ENCODE measurements around the gene CTBP1.
"Not testable (repeated sequence)": the region's sequence is repeated elsewhere in the genome, so short reads cannot be mapped to it uniquely, and the experiment has no call there.

Gene CTBP1

GRCh38 chr4:1239141-1239949 lies 9.6 kb downstream of the CTBP1 start:
- H3K27ac ChIP-seq = no peak overlapping the region
- TF ChIP-seq ZFX (IDR thresholded peaks at IDR 0.05) = no peak
- TF ChIP-seq, protein P1, sequence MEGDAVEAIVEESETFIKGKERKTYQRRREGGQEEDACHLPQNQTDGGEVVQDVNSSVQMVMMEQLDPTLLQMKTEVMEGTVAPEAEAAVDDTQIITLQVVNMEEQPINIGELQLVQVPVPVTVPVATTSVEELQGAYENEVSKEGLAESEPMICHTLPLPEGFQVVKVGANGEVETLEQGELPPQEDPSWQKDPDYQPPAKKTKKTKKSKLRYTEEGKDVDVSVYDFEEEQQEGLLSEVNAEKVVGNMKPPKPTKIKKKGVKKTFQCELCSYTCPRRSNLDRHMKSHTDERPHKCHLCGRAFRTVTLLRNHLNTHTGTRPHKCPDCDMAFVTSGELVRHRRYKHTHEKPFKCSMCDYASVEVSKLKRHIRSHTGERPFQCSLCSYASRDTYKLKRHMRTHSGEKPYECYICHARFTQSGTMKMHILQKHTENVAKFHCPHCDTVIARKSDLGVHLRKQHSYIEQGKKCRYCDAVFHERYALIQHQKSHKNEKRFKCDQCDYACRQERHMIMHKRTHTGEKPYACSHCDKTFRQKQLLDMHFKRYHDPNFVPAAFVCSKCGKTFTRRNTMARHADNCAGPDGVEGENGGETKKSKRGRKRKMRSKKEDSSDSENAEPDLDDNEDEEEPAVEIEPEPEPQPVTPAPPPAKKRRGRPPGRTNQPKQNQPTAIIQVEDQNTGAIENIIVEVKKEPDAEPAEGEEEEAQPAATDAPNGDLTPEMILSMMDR (conservative IDR thresholded peaks at IDR 0.05) = no peak

- TF ChIP-seq, protein P1 (conservative IDR thresholded peaks at IDR 0.05) = no peak
- no peak for TF ChIP-seq ZFX (IDR thresholded peaks at IDR 0.05)
- no peak overlapping the region for H3K27ac ChIP-seq
These were observed 10.3 kb downstream of the CTBP1 start for GRCh38 chr4:1238676-1239000.

DNA sequence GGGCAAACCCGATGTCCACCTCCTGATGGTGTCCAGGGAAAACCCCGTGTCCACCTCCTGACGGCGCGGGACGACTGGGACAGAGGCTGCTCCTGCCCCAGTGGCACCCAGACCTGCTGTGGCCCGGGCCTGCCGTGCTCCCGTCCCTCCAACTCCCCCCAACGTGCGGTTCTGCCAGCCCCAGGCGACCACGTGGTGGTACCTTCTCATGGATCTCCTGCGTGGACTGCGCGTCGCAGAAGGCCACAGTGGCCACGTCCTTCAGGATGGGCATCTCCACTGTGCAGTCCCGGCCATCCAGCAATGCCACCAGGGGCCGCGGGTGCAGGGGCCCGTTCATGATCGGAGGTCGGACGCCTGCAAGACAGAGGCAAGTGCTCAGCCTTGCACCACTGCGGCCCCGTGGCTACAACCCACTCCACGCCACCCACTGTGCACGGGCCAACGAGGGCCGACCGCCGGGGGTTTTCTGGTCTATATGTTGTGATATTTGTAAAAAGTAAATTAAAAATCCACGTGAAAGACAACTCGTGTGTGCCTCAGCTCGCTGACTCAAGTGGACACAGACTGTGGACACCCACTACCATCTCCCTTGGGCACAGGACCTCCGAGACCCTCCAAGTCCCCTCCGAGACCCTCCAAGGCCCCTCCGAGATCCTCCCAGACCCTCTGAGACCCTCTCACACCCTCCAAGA lies 10.8 kb downstream of the CTBP1 start:
- H3K27ac ChIP-seq = no peak overlapping the region
- TF ChIP-seq, protein P1 (conservative IDR thresholded peaks at IDR 0.05) = no peak
- no peak for TF ChIP-seq ZFX (IDR thresholded peaks at IDR 0.05)

DNA sequence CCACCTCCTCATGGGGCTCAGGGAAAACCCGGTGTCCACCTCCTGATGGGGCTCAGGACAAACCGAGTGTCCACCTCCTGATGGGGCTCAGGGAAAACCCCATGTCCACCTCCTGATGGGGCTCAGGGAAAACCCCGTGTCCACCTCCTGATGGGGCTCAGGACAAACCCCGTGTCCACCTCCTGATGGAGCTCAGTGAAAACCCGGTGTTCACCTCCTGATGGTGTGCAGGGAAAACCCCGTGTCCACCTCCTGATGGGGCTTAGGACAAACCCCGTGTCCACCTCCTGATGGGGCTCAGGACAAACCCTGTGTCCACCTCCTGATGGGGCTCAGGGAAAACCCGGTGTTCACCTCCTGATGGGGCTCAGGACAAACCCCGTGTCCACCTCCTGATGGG lies 11.7 kb downstream of the CTBP1 start:
- not testable (repeated sequence) for H3K27ac ChIP-seq

DNA sequence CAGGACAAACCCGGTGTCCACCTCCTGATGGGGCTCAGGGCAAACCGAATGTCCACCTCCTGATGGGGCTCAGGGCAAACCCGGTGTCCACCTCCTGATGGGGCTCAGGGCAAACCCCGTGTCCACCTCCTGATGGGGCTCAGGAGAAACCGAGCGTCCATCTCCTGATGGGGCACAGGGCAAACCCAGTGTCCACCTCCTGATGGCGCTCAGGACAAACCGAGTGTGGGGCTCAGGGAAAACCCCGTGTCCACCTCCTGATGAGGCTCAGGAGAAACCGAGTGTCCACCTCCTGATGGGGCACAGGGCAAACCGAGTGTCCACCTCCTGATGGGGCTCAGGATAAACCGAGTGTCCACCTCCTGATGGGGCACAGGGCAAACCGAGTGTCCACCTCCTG lies 12.1 kb downstream of the CTBP1 start:
- H3K27ac ChIP-seq = not testable (repeated sequence)

- TF ChIP-seq, protein P1 (conservative IDR thresholded peaks at IDR 0.05) = no peak
- no peak for TF ChIP-seq ZFX (IDR thresholded peaks at IDR 0.05)
- no peak overlapping the region for H3K27ac ChIP-seq
These were observed 12.8 kb downstream of the CTBP1 start for GRCh38 chr4:1236103-1236641.

DNA sequence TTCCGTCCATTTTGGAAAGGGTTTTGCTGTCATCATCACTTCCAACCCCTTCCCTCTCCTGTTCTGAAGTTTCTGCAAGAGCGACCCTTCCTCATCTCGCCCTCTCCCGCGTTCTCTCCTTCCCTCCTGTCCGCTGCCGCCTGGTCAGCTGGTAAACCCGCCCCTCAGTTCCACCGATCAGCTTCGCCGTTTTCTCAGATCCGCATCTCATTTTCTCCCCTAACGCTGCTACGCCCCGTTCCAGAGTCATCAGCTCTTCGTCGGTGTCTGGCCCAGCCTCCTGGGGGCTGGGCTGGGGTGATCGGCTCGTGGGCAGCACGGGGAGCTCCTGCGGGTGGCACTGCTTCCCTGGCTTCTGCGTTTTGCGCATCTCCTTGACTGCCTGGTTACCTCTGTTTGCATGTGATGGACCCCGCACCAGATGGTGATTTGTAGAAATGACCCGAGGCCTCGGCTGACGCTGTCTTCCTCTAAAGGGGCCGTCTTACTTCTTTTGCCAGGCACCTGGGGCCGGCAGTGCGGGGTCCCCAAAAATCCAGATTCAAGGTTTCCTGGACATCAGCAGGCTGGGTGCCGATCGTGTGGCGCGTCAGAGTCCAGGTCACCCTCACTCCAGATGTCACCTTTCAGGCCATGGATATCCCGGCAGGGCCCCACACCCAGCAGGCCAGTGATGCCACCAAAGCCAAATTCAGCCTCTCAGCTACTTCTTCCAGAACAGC lies 13.4 kb downstream of the CTBP1 start:
- TF ChIP-seq ZFX (IDR thresholded peaks at IDR 0.05) = no peak
- TF ChIP-seq, protein P1 (conservative IDR thresholded peaks at IDR 0.05) = no peak
- H3K27ac ChIP-seq = no peak overlapping the region

DNA sequence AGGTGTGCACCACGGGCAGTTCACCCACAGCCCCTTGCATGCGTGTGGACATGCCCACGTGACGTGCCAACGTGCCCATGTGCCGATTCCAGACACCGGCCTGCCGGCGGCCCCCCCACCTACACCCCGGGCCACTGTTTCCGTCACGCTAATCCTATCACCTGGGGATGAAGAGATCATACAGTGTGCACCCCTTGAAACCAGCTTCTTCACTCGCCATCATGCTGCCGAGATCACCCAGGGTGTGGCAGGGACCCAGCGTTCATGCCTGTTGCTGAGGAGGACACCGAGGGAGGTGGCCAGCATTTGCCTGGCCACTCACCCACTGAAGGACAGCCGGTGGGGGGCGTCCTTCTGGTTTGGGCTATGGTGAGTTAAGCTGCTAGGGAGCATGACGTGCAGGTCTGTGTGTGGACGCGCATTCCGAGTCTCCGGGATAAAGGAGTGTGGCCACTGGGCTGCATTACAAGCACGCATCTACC lies 14.1 kb downstream of the CTBP1 start:
- H3K27ac ChIP-seq = no peak overlapping the region
- TF ChIP-seq, protein P1 (conservative IDR thresholded peaks at IDR 0.05) = no peak
- TF ChIP-seq ZFX (IDR thresholded peaks at IDR 0.05) = no peak
